ENCODE data around the gene ITPR3. TPM values are rescaled to one million over a fixed set of nuclear protein-coding genes. Genes with fewer than 3 reads are reported as not detected.

The ITPR3 gene
- total RNA-seq, 4 donors from 2014 or later: 161 to 265 (median 197) TPM

DNA sequence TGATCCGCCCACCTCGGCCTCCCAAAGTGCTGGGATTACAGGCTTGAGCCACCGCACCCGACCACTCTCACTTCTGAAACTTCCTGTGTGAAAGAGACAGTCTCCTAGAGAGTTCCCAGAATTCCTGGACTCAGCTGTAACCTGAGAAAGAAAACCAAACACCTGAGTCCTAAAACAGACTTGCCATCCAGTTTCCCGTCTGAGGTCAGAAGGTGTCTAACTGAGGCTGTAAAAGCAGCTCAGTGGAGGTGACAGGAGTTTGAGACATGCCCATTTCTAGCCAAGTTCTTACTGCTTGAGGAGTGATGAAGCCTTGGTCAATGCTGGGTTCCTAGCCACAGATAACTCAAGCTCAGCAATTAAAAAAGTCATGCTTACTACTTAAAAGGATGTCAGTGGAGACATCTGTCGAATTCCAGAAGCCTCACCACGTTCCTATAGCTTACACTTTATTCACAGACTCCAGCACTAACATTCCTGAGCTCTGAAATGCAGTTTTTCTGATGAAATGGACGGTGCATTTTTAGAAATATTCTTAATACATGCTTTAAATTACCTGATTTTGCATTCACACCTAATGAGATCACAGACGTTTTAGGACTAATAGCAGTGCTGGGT, 84.3 kb downstream of the ITPR3 start:
- TF ChIP-seq, protein P1, sequence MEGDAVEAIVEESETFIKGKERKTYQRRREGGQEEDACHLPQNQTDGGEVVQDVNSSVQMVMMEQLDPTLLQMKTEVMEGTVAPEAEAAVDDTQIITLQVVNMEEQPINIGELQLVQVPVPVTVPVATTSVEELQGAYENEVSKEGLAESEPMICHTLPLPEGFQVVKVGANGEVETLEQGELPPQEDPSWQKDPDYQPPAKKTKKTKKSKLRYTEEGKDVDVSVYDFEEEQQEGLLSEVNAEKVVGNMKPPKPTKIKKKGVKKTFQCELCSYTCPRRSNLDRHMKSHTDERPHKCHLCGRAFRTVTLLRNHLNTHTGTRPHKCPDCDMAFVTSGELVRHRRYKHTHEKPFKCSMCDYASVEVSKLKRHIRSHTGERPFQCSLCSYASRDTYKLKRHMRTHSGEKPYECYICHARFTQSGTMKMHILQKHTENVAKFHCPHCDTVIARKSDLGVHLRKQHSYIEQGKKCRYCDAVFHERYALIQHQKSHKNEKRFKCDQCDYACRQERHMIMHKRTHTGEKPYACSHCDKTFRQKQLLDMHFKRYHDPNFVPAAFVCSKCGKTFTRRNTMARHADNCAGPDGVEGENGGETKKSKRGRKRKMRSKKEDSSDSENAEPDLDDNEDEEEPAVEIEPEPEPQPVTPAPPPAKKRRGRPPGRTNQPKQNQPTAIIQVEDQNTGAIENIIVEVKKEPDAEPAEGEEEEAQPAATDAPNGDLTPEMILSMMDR (IDR thresholded peaks at IDR 0.05): no peak
- TF ChIP-seq POLR2A (IDR thresholded peaks at IDR 0.05): no peak
- WGBS, 2 donors: 79 to 81% methylated on average over 9 of the region's 9 CpGs
- DNase-seq (ENCODE audit: low spot score in 2 of 2): no peak
- intact Hi-C loops (cut with DNase I; ENCODE audit: low total_unique reads): no loop called here
- H3K4me3 ChIP-seq (ENCODE audit: low read depth, poor library complexity, severe bottlenecking): no peak overlapping the region

DNA sequence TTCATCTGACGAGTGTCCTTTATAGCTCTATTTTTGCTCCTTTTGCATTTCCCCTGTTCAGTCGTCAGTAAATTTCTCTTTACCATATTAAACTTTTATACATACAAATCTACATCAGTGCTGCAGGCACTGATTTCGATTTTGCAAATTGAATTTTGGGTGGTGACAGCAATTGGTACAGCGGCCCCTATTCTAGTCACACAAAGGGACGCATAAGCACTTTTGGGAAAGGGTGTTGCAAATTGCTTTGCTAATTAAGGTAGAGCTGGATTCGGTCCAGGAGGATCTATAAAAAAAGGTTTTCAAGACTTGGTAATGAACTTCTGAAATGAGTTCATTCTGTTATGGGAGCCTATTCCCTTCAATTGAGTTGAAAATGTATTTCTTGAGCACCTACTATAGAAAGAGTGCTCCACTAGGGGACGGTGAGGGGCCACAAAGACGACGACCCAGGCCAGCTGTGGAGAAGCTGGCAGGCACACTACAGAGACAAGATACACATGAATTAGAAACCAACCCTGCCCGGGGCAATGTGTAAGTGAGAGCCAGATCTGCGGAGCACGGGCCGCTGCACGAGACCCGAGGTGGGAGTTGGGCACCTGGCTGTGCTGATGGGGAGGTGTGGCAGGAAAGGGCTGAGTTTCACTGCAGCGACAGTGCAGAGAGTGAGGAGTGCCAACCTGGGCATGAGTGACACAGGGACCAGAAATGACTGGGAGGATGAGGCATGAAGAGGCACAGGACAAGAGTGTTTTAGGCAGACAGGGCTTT, 85.0 kb downstream of the ITPR3 start:
- TF ChIP-seq POLR2A (IDR thresholded peaks at IDR 0.05): no peak
- TF ChIP-seq, protein P1 (IDR thresholded peaks at IDR 0.05): no peak
- 52 to 53% methylated on average over 16 of the region's 16 CpGs for WGBS, 2 donors
- DNase-seq (ENCODE audit: low spot score in 2 of 2): no peak
- intact Hi-C loops (cut with DNase I; ENCODE audit: low total_unique reads): no loop called here
- no peak overlapping the region for H3K4me3 ChIP-seq (ENCODE audit: low read depth, poor library complexity, severe bottlenecking)

DNA sequence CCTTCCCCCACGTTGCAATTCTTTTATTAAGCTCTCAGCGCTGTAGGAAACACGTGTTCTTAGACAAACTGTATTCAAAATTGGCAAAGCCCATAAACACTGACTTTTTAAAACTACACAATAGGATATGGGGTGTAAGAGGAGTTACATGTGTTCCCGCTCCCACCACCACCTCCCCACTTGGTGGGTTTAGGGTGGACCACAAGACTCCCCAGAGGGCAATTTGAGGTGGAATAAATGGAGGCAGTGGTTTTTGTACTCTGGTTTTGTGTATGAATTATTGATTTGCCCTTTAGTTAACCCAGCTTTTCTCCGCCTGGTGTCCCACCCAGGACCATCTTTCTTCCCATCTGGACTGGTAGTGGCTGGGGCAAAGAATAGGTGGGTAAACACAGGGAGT, 86.6 kb downstream of the ITPR3 start:
- intact Hi-C loops (cut with DNase I; ENCODE audit: low total_unique reads): no loop called here
- 91 to 94% methylated on average over 5 of the region's 5 CpGs for WGBS, 2 donors
- H3K4me3 ChIP-seq (ENCODE audit: low read depth, poor library complexity, severe bottlenecking): no peak overlapping the region
- TF ChIP-seq POLR2A (IDR thresholded peaks at IDR 0.05): no peak
- TF ChIP-seq, protein P1 (IDR thresholded peaks at IDR 0.05): no peak
- no peak for DNase-seq (ENCODE audit: low spot score in 2 of 2)

DNA sequence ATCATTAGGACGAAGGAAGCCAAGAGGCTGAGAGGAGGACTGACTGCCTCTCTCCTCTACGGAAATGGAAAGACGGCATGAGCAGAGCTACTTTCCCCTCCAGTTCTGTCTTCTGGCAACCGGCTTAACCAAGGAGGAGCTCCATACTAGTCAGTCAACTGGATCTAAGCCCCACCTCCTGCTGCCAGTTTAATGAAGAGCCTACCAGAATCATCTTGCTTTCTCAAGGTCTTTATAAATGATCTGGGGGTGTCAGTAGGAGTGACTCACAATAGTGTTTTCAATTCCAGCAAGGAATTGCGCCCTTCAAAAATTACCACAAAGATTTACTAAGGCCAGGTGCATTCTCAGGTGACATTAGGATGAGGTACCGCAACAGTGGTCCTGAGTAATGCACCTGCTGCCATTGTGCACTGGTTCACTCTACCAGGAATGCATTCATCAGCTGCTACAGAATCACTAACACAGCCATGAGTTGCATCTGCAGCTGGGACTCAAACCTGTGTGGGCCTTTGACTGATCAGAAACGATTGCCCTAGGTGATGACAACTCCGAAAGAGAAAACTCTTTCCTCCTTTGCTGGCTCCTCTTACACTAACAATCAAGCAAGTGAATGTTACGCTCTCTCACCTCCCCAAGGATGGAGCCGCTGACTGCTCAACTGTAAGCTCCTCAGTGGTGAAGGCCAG, 87.5 kb downstream of the ITPR3 start:
- intact Hi-C loops (cut with DNase I; ENCODE audit: low total_unique reads): no loop called here
- WGBS, 2 donors: 81 to 85% methylated on average over 10 of the region's 10 CpGs
- no peak for DNase-seq (ENCODE audit: low spot score in 2 of 2)
- TF ChIP-seq POLR2A (IDR thresholded peaks at IDR 0.05): no peak
- TF ChIP-seq, protein P1 (IDR thresholded peaks at IDR 0.05): no peak
- no peak overlapping the region for H3K4me3 ChIP-seq (ENCODE audit: low read depth, poor library complexity, severe bottlenecking)

DNA sequence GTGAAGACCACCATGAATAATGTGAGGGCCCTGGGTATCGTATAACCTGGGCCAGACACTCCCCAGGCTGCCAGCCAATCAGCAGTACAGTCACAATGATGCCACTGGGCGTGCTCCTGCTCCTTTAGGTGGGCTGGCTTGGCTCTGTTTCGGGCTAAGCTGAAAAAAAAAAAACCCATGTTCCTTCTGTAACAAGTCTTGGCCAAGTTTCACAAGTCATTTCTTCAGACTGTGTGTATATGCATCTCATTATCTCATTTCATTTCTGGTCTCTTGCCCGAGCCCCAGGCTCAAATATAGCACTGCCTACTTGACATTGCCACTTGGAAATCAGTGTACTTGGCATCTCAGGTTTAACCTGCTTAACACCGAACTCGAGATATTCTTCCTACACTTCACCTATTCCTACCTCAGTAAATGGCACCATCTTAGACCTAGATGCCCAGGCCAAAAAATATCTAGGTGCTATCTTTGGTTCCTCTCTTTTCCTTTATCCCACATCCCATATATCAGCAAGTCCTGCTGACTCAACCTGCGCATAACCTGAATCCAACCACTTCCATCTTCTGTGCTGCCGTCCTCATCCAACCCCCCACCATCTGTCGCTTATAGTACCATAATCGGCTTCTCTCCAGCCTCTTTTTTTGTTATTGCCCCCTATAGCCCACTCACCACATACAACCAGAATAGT, 88.6 kb downstream of the ITPR3 start:
- no peak for DNase-seq (ENCODE audit: low spot score in 2 of 2)
- TF ChIP-seq POLR2A (IDR thresholded peaks at IDR 0.05): no peak
- TF ChIP-seq, protein P1 (IDR thresholded peaks at IDR 0.05): no peak
- H3K4me3 ChIP-seq (ENCODE audit: low read depth, poor library complexity, severe bottlenecking): no peak overlapping the region
- WGBS, 2 donors: 58 to 63% methylated on average over 10 of the region's 10 CpGs
- intact Hi-C loops (cut with DNase I; ENCODE audit: low total_unique reads): no loop called here

Data from lower leg skin (tissue), 4 donors.